Parathyroid adenoma (tissue), 2 donors: Measurements from ENCODE around the gene PIGN.

Experiments
- H2AFZ ChIP-seq: fragments of 300-600 bp; sonication (generic); one replicate; pipeline ENCODE4 v1.7.0; 2017; ENCODE audit warnings: antibody characterized with exemption, mild to moderate bottlenecking
- H3K27ac ChIP-seq: fragments of 300-600 bp; sonication (generic); one replicate; pipeline ENCODE4 v1.7.0; 2017
- H3K27me3 ChIP-seq: fragments of 300-600 bp; sonication (generic); one replicate; pipeline ENCODE4 v1.7.0; 2017; ENCODE audit warnings: low read length; ENCODE audit not compliant: control insufficient read depth, insufficient read depth
- H3K36me3 ChIP-seq: fragments of 300-600 bp; sonication (generic); one replicate; pipeline ENCODE4 v1.7.0; 2017; ENCODE audit warnings: low read length; ENCODE audit not compliant: control insufficient read depth, insufficient read depth
- H3K4me1 ChIP-seq: fragments of 300-600 bp; sonication (generic); one replicate; pipeline ENCODE4 v1.7.0; 2017; ENCODE audit warnings: control low read depth
- H3K4me2 ChIP-seq: fragments of 300-600 bp; sonication (generic); one replicate; pipeline ENCODE4 v1.7.0; 2017; ENCODE audit warnings: low read length
- H3K4me3 ChIP-seq: fragments of 300-600 bp; sonication (generic); one replicate; pipeline ENCODE4 v1.7.0; 2017; ENCODE audit warnings: low read depth, low read length
- H3K79me2 ChIP-seq: fragments of 300-600 bp; sonication (generic); one replicate; pipeline ENCODE4 v1.7.0; 2017; ENCODE audit warnings: control low read depth
- H3K9ac ChIP-seq: fragments of 300-600 bp; sonication (generic); one replicate; pipeline ENCODE4 v1.7.0; 2017; ENCODE audit warnings: mild to moderate bottlenecking
- H3K9me3 ChIP-seq: fragments of 300-600 bp; sonication (generic); one replicate; pipeline ENCODE4 v1.7.0; 2017; ENCODE audit warnings: low read length; ENCODE audit not compliant: control insufficient read depth
- TF ChIP-seq, protein P1 (sequence below): fragments of 300-600 bp; sonication (generic); IDR thresholded peaks from one replicate; pipeline ENCODE4 v1.7.0; 2017; ENCODE audit warnings: antibody characterized with exemption, mild to moderate bottlenecking
- donor health status: primary hyperparathyroidism.

PIGN gene

DNA sequence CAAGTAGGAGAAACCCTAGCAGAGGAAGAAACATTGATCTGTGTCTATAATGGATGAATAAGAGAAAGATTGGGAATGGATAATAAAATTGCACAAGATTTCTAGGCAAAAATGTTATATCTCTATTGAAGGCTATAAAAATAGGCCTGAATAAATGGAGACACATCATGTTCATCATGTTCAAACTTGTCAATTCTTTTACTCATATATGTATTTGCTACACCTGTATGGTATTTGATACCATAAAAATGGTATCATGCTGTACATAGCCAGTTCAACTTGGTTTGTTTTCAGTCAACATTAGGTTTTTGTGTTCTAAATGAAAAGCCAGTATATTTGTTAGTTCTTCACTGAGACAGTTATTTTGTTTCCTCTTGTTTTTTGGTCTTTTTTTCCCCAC, 161.9 kb downstream of the PIGN start:
- Histone ChIP-seq H3K79me2 (no peaks in the 10 kb centered on the region), H3K27ac (no peak overlapping the region), H3K4me1 (no peaks in the 10 kb centered on the region), H3K36me3 (no peaks in the 10 kb centered on the region), H2AFZ (no peak overlapping the region), H3K27me3 (no peaks in the 10 kb centered on the region), H3K4me2 (no peak overlapping the region), H3K9ac (no peak overlapping the region), H3K4me3 (no peak overlapping the region), H3K9me3 (no peaks in the 10 kb centered on the region)
- TF ChIP-seq, protein P1, sequence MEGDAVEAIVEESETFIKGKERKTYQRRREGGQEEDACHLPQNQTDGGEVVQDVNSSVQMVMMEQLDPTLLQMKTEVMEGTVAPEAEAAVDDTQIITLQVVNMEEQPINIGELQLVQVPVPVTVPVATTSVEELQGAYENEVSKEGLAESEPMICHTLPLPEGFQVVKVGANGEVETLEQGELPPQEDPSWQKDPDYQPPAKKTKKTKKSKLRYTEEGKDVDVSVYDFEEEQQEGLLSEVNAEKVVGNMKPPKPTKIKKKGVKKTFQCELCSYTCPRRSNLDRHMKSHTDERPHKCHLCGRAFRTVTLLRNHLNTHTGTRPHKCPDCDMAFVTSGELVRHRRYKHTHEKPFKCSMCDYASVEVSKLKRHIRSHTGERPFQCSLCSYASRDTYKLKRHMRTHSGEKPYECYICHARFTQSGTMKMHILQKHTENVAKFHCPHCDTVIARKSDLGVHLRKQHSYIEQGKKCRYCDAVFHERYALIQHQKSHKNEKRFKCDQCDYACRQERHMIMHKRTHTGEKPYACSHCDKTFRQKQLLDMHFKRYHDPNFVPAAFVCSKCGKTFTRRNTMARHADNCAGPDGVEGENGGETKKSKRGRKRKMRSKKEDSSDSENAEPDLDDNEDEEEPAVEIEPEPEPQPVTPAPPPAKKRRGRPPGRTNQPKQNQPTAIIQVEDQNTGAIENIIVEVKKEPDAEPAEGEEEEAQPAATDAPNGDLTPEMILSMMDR = no peak

DNA sequence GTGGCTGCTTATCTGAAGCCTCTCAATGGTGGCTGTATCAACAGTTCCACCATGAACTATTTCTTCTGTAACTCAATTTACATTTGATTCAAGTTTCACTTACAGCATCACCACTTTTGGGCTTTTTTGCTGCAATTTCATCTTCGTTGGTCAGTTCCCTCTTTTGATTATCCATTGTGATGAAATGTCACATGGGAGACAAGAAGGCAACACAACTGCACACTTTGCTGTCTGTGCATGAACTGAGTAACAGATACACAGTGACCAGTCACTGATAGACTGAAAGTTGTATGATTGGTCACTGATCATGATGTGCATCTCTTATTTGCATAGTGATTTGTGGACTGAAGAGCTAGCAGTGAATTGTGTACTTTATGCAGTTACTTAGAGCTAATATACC, 163.3 kb downstream of the PIGN start:
- Histone ChIP-seq H3K4me1 (peaks cover 3% of the 10 kb centered on the region), H3K4me2 (no peak overlapping the region), H3K36me3 (no peaks in the 10 kb centered on the region), H3K9ac (no peak overlapping the region), H3K79me2 (no peaks in the 10 kb centered on the region), H3K9me3 (no peaks in the 10 kb centered on the region), H3K27me3 (no peaks in the 10 kb centered on the region), H3K27ac (no peak overlapping the region), H2AFZ (no peak overlapping the region), H3K4me3 (no peak overlapping the region)
- TF ChIP-seq, protein P1 = no peak

DNA sequence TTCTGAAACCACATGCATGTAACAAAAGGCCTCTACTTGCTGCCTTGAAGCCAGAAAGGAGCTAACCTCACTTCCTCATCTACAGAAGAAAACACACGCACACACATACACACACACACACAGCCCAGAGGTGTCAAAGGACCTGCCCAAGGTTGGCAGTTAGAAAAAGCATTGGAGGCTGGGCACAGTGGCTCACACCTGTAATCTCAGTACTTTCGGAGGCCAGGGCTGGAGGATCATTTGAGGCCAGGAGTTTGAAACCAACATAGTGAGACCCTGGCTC, 168.2 kb downstream of the PIGN start:
- Histone ChIP-seq H2AFZ (no peak overlapping the region), H3K4me1 (peaks cover 3% of the 10 kb centered on the region), H3K36me3 (no peaks in the 10 kb centered on the region), H3K9me3 (peaks cover 3% of the 10 kb centered on the region), H3K4me2 (no peak overlapping the region), H3K4me3 (no peak overlapping the region), H3K27me3 (no peaks in the 10 kb centered on the region), H3K79me2 (no peaks in the 10 kb centered on the region), H3K27ac (no peak overlapping the region), H3K9ac (no peak overlapping the region)
- TF ChIP-seq, protein P1 = no peak

DNA sequence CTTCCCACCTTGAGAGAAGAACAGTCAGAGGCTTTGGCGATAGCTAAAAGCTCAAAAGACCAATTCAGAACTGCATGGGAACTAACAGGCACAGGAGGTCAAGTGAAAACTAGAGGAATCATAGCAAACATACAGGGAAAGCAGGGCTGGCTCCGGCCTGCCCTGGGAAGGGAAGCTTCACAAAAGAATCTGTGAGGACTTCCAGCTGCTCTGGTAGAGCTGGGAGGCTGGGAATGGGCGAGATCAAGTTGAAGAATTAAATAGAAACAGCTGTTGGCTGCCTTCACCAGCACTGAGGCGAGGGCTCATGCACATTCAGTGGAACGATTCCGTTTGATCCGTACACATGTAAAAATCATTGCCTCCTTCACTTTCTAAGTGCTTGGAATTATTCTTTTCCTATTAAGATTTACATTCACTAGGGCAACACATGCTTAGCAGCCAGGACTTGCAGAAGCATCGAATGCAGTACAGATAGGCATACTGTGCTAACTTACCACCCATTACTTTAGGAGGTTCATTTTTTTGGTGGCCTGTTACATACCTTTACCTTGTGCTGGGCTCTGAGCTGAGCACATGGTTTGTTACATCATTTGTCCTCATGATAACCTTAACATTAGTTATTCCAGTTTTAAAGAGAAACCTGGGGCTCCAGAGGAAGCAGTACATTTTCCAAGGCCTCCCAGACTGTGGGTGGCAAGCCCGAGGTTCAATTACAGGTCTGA, 168.7 kb downstream of the PIGN start:
- Histone ChIP-seq H2AFZ (no peak overlapping the region), H3K36me3 (no peaks in the 10 kb centered on the region), H3K27ac (no peak overlapping the region)

More for the DNA sequence above, 168.7 kb downstream of the PIGN start:
- H3K27me3 ChIP-seq = no peaks in the 10 kb centered on the region
- H3K4me2 ChIP-seq = no peak overlapping the region
- no peaks in the 10 kb centered on the region for H3K79me2 ChIP-seq
- TF ChIP-seq, protein P1 = no peak
- H3K4me3 ChIP-seq = no peak overlapping the region
- no peak overlapping the region for H3K9ac ChIP-seq
- H3K9me3 ChIP-seq = peaks cover 3% of the 10 kb centered on the region
- H3K4me1 ChIP-seq = peaks cover 3% of the 10 kb centered on the region
